SK-N-SH (cell line): ENCODE measurements around the gene SHMT2. TPM values are rescaled to one million over a fixed set of nuclear protein-coding genes. Genes with fewer than 3 reads are reported as not detected.

ENCODE experiments used
- CTCF ChIA-PET: fragments of 300-600, 350-600 bp; formaldehyde crosslinking; extraction: SDS; loops from one replicate; lab custom pipeline; 2021; lab: Yijun Ruan, JAX
- POLR2A ChIA-PET: fragments of 350-600 bp; sonication (Branson Sonifier 250); formaldehyde crosslinking; extraction: SDS; loops from one replicate; lab custom pipeline; 2020; ENCODE audit warnings: antibody characterized with exemption, inconsistent platforms; lab: Yijun Ruan, JAX
- DNase-seq: peaks from one replicate; pipeline ENCODE4 v3.0.0; 2012
- H2AFZ ChIP-seq: fragments of 200-600 bp; sonication (generic); 2 replicates; pipeline ENCODE4 v1.8.1; 2016; ENCODE audit warnings: antibody characterized with exemption, mild to moderate bottlenecking, low read depth
- H3F3A ChIP-seq: fragments of 200-600 bp; sonication (generic); replicated peaks from 2 replicates; pipeline ENCODE3; 2016; ENCODE audit warnings: antibody characterized with exemption, mild to moderate bottlenecking; ENCODE audit not compliant: insufficient read depth
- H3K27ac ChIP-seq, 2 experiments: fragments of 200-500 bp in 1 of 2; fragments of 200-600 bp in 1 of 2; sonication (Bioruptor generic) in 1 of 2; sonication (generic), shearing (Covaris generic) in 1 of 2; 2 replicates each; pipeline versions ENCODE4 v1.5.1 to v1.6.1; 2014 to 2016; ENCODE audit warnings: low read depth in 2 of 2, inconsistent platforms in 1 of 2, low read length in 1 of 2, mild to moderate bottlenecking in 1 of 2, mixed read lengths in 1 of 2
- H3K27me3 ChIP-seq: fragments of 200-600 bp; sonication (generic), shearing (Covaris generic); 2 replicates; pipeline ENCODE4 v1.6.1; 2016; ENCODE audit warnings: mixed run types; ENCODE audit not compliant: insufficient read depth
- H3K36me3 ChIP-seq, 2 experiments: fragments of 200-500 bp in 1 of 2; fragments of 200-600 bp in 1 of 2; sonication (Bioruptor generic) in 1 of 2; sonication (generic) in 1 of 2; replicated peaks in 1 of 2; 2 replicates each; pipeline versions ENCODE3 to v1.5.1; 2014 to 2016; ENCODE audit warnings: low read length in 1 of 2, mild to moderate bottlenecking in 1 of 2; ENCODE audit not compliant: insufficient read depth in 2 of 2, control insufficient read depth in 1 of 2
- H3K4me1 ChIP-seq, 2 experiments: fragments of 200-500 bp in 1 of 2; fragments of 200-600 bp in 1 of 2; sonication (Bioruptor generic) in 1 of 2; sonication (generic), shearing (Covaris generic) in 1 of 2; 2 replicates each; pipeline versions ENCODE4 v1.5.1 to v1.6.1; 2014 to 2016; ENCODE audit warnings: low read depth in 1 of 2, low read length in 1 of 2, mixed run types in 1 of 2; ENCODE audit not compliant: insufficient read depth in 2 of 2, control insufficient read depth in 1 of 2
- H3K4me2 ChIP-seq: fragments of 200-600 bp; sonication (generic), shearing (Covaris generic); 2 replicates; pipeline ENCODE4 v1.6.1; 2017; ENCODE audit warnings: mixed run types
- H3K4me3 ChIP-seq, 2 experiments: fragments of 200-500 bp in 1 of 2; fragments of 200-600 bp in 1 of 2; sonication (Bioruptor generic) in 1 of 2; sonication (generic), shearing (Covaris generic) in 1 of 2; 2 replicates each; pipeline versions ENCODE4 v1.5.1 to v1.8.1; 2014 to 2016; ENCODE audit warnings: low read depth in 2 of 2, inconsistent platforms in 1 of 2, low read length in 1 of 2, mild to moderate bottlenecking in 1 of 2, mixed read lengths in 1 of 2, moderate library complexity in 1 of 2
- H3K79me2 ChIP-seq: fragments of 200-600 bp; sonication (generic); 2 replicates; pipeline ENCODE4 v1.8.1; 2017; ENCODE audit warnings: mild to moderate bottlenecking; ENCODE audit not compliant: insufficient read depth
- H3K9ac ChIP-seq: fragments of 200-600 bp; sonication (generic); 2 replicates; pipeline ENCODE4 v1.6.1; 2017; ENCODE audit warnings: mixed run types
- H3K9me2 ChIP-seq: fragments of 200-600 bp; sonication (generic); 2 replicates; pipeline ENCODE4 v1.6.1; 2017; ENCODE audit warnings: mixed run types
- H3K9me3 ChIP-seq: fragments of 200-600 bp; sonication (generic); 2 replicates; pipeline ENCODE4 v1.6.1; 2017; ENCODE audit warnings: mixed run types, mild to moderate bottlenecking, moderate library complexity
- H4K20me1 ChIP-seq: fragments of 200-600 bp; sonication (generic); 2 replicates; pipeline ENCODE4 v1.6.1; 2017; ENCODE audit warnings: mild to moderate bottlenecking, mixed run types; ENCODE audit not compliant: insufficient read depth
- CTCF ChIP-seq: fragments of 200-600 bp; sonication (generic); IDR thresholded peaks from 2 replicates; pipeline ENCODE4 v1.6.1; 2017; ENCODE audit warnings: antibody characterized with exemption, mild to moderate bottlenecking, moderate library complexity
- EP300 ChIP-seq, 2 experiments: IDR thresholded peaks; 2 replicates each; pipeline versions ENCODE4 v1.4.0 to v1.6.1; 2012; ENCODE audit warnings: borderline replicate concordance in 1 of 2, low read depth in 1 of 2, low read length in 1 of 2
- EZH2phosphoT487 ChIP-seq: fragments of 200-600 bp; sonication (generic); IDR thresholded peaks from 2 replicates; pipeline ENCODE4 v1.6.1; 2017; ENCODE audit warnings: low read depth, mixed run types, mild to moderate bottlenecking, antibody characterized with exemption, moderate library complexity, borderline replicate concordance
- FOSL2 ChIP-seq: IDR thresholded peaks from 2 replicates; pipeline ENCODE4 v1.4.0; 2012; ENCODE audit warnings: low read depth, mild to moderate bottlenecking, moderate library complexity, borderline replicate concordance
- GABPA ChIP-seq: IDR thresholded peaks from 2 replicates; pipeline ENCODE4 v1.4.0; 2012; ENCODE audit warnings: low read depth, mild to moderate bottlenecking
- GATA2 ChIP-seq: sonication (generic); formaldehyde crosslinking; IDR thresholded peaks from 2 replicates; pipeline ENCODE4 v1.5.0; 2020; ENCODE audit warnings: mild to moderate bottlenecking, missing genetic modification reagents
- MEF2A ChIP-seq: IDR thresholded peaks from 2 replicates; pipeline ENCODE4 v1.4.0; 2012; ENCODE audit warnings: low read depth, borderline replicate concordance
- MXI1 ChIP-seq: IDR thresholded peaks from 2 replicates; pipeline ENCODE4 v1.6.1; 2012; ENCODE audit warnings: mild to moderate bottlenecking, low read depth, low read length, improper control_type of control experiment
- RAD21 ChIP-seq: IDR thresholded peaks from 2 replicates; pipeline ENCODE4 v1.6.1; 2012; ENCODE audit warnings: mild to moderate bottlenecking, low read length
- TAF1 ChIP-seq: IDR thresholded peaks from 2 replicates; pipeline ENCODE4 v1.6.1; 2012; ENCODE audit warnings: low read depth, mild to moderate bottlenecking, low read length, moderate library complexity, borderline replicate concordance
- USF1 ChIP-seq: IDR thresholded peaks from 2 replicates; pipeline ENCODE4 v1.4.0; 2012; ENCODE audit warnings: low read depth, borderline replicate concordance
- USF2 ChIP-seq: fragments of 150-350 bp; IDR thresholded peaks from 2 replicates; pipeline ENCODE4 v1.6.1; 2017; ENCODE audit warnings: antibody characterized with exemption, low read length, low read depth, borderline replicate concordance
- YY1 ChIP-seq: IDR thresholded peaks from 2 replicates; pipeline ENCODE4 v1.4.0; 2012; ENCODE audit warnings: low read depth, mild to moderate bottlenecking
- ZBTB33 ChIP-seq: IDR thresholded peaks from 2 replicates; pipeline ENCODE4 v1.4.0; 2012; ENCODE audit warnings: low read depth, borderline replicate concordance
- WGBS: methylation state at CpG from one replicate; pipeline ENCODE4 v1.1.6; 2017; ENCODE audit warnings: low lambda C conversion rate; 5-methylcytosine and 5-hydroxymethylcytosine counted together
- polyA plus RNA-seq, 3 experiments: library from polyadenylated mRNA; depleted of rRNA; stranded (reverse); fragments of >200 nt; gene quantifications; 2 replicates each; pipeline ENCODE4 v1.2.3, GENCODE V29; 2012

The SHMT2 gene
- polyA plus RNA-seq, 1 of the 3 experiments (the other 2 are of a cell fraction), result 204 TPM

GRCh38 chr12:57276935-57277563, 47.5 kb downstream of the SHMT2 start:
- no peak for TF ChIP-seq USF1
- no peak for TF ChIP-seq ZBTB33
- no peak for TF ChIP-seq YY1
- TF ChIP-seq GABPA, result no peak
- no peak for TF ChIP-seq GATA2 (CRISPR knock-in tag)
- TF ChIP-seq RAD21, result peak; percentile 36; the same call in 1 of the 2 replicates
- no peak for TF ChIP-seq MEF2A
- no peak for TF ChIP-seq TAF1
- TF ChIP-seq MXI1, result no peak
- no peak for TF ChIP-seq FOSL2
- TF ChIP-seq EZH2phosphoT487, result no peak
- no peak for TF ChIP-seq USF2
- no peak for TF ChIP-seq EP300 (IDR thresholded peaks at IDR 0.05; ENCODE audit: borderline replicate concordance in 1 of 2, low read depth in 1 of 2, low read length in 1 of 2)
- peak; percentile 60 for TF ChIP-seq CTCF
- TF ChIP-seq, all 33 proteins: peak for 2
- H3K27me3 ChIP-seq, result no peaks in the 10 kb centered on the region
- DNase-seq, result no peak
- H3K4me3 ChIP-seq, result no peak overlapping the region
- POLR2A ChIA-PET, result interaction anchor here (0.7 kb wide), 1 partner anchor 156 kb away, joined by 5 read pairs; no protein-coding TSS in a partner anchor
- H3K4me1 ChIP-seq, result peaks cover 14 to 19% of the 10 kb centered on the region in 2 experiments; a peak in 3 of 4 replicates
- no peak overlapping the region for H3K27ac ChIP-seq
- no peak overlapping the region for H2AFZ ChIP-seq
- WGBS, result 84% methylated on average over 4 of the region's 4 CpGs
- no peak overlapping the region for H3K9ac ChIP-seq
- H3K9me2 ChIP-seq, result no peaks in the 10 kb centered on the region
- no peaks in the 10 kb centered on the region for H3K9me3 ChIP-seq
- no peaks in the 10 kb centered on the region for H4K20me1 ChIP-seq
- peaks cover 19% of the 10 kb centered on the region for H3F3A ChIP-seq
- peaks cover 13 to 16% of the 10 kb centered on the region in 2 experiments for H3K36me3 ChIP-seq
- no peak overlapping the region for H3K4me2 ChIP-seq
- CTCF ChIA-PET, result interaction anchor here (1.0 to 2.5 kb wide), 11 partner anchors 9 to 181 kb away, joined by 3 to 14 read pairs (median 6); no protein-coding TSS in a partner anchor
- H3K79me2 ChIP-seq, result no peaks in the 10 kb centered on the region; the same call in 1 of the 2 replicates
